Neural progenitor cell (in vitro differentiated cells): ENCODE measurements around the gene MAPK10. TPM values are rescaled to one million over a fixed set of nuclear protein-coding genes. Genes with fewer than 3 reads are reported as not detected.
A peak's percentile ranks its signal among the peaks of the same experiment; 100 is the strongest.

Experiments
- DNase-seq: peaks from one replicate; pipeline ENCODE4 v3.0.0-alpha.2; 2016; ENCODE audit warnings: low spot score
- H2AFZ ChIP-seq: fragments of 200-600 bp; sonication (generic); replicated peaks from 2 replicates; pipeline ENCODE4 v1.6.1; 2016; ENCODE audit warnings: antibody characterized with exemption
- H3F3A ChIP-seq: fragments of 200-600 bp; sonication (generic); 2 replicates; pipeline ENCODE4 v1.6.1; 2016; ENCODE audit warnings: antibody characterized with exemption, low read depth
- H3K27ac ChIP-seq: fragments of 200-600 bp; sonication (generic); 2 replicates; pipeline ENCODE4 v1.5.1; 2016; ENCODE audit warnings: mild to moderate bottlenecking
- H3K27me3 ChIP-seq: fragments of 200-600 bp; sonication (generic); 2 replicates; pipeline ENCODE4 v1.6.1; 2016; ENCODE audit warnings: mild to moderate bottlenecking, moderate library complexity
- H3K36me3 ChIP-seq: fragments of 200-600 bp; sonication (generic); 2 replicates; pipeline ENCODE4 v1.5.1; 2016
- H3K4me1 ChIP-seq: fragments of 200-600 bp; sonication (generic); 2 replicates; pipeline ENCODE4 v1.6.1; 2016; ENCODE audit warnings: mixed run types
- H3K4me2 ChIP-seq: fragments of 200-600 bp; sonication (generic); 2 replicates; pipeline ENCODE4 v1.6.1; 2016
- H3K4me3 ChIP-seq: fragments of 200-600 bp; sonication (generic); 2 replicates; pipeline ENCODE4 v1.5.1; 2016
- H3K79me2 ChIP-seq: fragments of 200-600 bp; sonication (generic); 2 replicates; pipeline ENCODE4 v1.6.1; 2016; ENCODE audit warnings: low read depth
- H3K9ac ChIP-seq: fragments of 200-600 bp; sonication (generic); 2 replicates; pipeline ENCODE4 v1.6.1; 2016
- H3K9me3 ChIP-seq: fragments of 200-600 bp; sonication (generic); 2 replicates; pipeline ENCODE4 v1.5.1; 2016; ENCODE audit warnings: low read depth
- H4K20me1 ChIP-seq: fragments of 200-600 bp; sonication (generic); 2 replicates; pipeline ENCODE4 v1.6.1; 2016; ENCODE audit warnings: low read depth
- H3K27ac Mint-ChIP-seq: 3 replicates; pipeline ENCODE4 v1.8.0; 2021; ENCODE audit warnings: mixed read lengths
- H3K27me3 Mint-ChIP-seq: 2 replicates; pipeline ENCODE4 v1.8.0; 2022; ENCODE audit warnings: low read depth, mild to moderate bottlenecking, inconsistent platforms, moderate library complexity, mixed read lengths; ENCODE audit not compliant: insufficient read depth
- H3K36me3 Mint-ChIP-seq: 3 replicates; pipeline ENCODE4 v1.8.0; 2021; ENCODE audit warnings: mixed read lengths
- H3K4me1 Mint-ChIP-seq: 3 replicates; pipeline ENCODE4 v1.8.0; 2021; ENCODE audit warnings: mixed read lengths
- H3K4me3 Mint-ChIP-seq: 3 replicates; pipeline ENCODE4 v1.8.0; 2021; ENCODE audit warnings: mild to moderate bottlenecking, moderate library complexity, mixed read lengths
- H3K9me3 Mint-ChIP-seq: 3 replicates; pipeline ENCODE4 v1.8.0; 2020; ENCODE audit warnings: mixed read lengths
- EZH2 ChIP-seq: fragments of 200-600 bp; sonication (generic); IDR thresholded peaks from 2 replicates; pipeline ENCODE4 v1.6.1; 2017; ENCODE audit warnings: antibody characterized with exemption, mild to moderate bottlenecking, moderate library complexity
- EZH2phosphoT487 ChIP-seq: fragments of 200-600 bp; sonication (generic); IDR thresholded peaks from 2 replicates; pipeline ENCODE4 v1.6.1; 2017; ENCODE audit warnings: antibody characterized with exemption
- total RNA-seq: library from RNA; depleted of rRNA; stranded (reverse); fragments of >200 nt; gene quantifications from 2 replicates; pipeline ENCODE4 v1.2.3, GENCODE V29; 2015; ENCODE audit warnings: low replicate concordance
- TF ChIP-seq, protein P1 (sequence below): fragments of 200-600 bp; sonication (generic); IDR thresholded peaks from 2 replicates; pipeline ENCODE4 v1.5.1; 2017; ENCODE audit warnings: antibody characterized with exemption, mild to moderate bottlenecking

The MAPK10 gene
- total RNA-seq, 1 donor from 2014 or later: 383 TPM

DNA sequence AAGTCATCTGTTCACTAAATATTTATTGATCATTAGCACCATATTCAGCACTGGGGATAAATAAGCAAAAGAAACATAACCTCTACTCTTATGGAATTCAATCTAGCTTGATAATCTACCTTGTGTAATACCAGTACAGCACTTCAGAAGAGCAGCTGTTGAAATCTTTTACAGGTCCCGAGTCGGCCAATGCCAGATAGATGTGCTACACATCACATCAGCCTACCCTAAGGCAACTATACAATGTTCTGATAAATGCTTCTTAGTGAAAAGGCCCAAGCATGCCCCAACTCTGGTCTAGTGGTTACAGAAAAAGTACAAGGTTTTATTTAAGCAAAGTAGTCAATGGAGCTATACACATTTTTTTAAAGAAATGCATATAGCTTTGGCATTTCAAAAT, 68.7 kb downstream of the MAPK10 start:
- Histone ChIP-seq H3K4me1 (peaks cover 18% of the 10 kb centered on the region), H3K9ac (no peak overlapping the region), H3F3A (peaks cover 3% of the 10 kb centered on the region), H4K20me1 (peaks cover 13% of the 10 kb centered on the region), H3K4me3 (no peak overlapping the region), H2AFZ (no peak overlapping the region), H3K4me2 (no peak overlapping the region), H3K27me3 (no peaks in the 10 kb centered on the region), H3K36me3 (no peaks in the 10 kb centered on the region), H3K27ac (no peak overlapping the region), H3K9me3 (no peaks in the 10 kb centered on the region), H3K79me2 (peaks cover 94% of the 10 kb centered on the region)
- no peak for DNase-seq
- no peak overlapping the region for H3K4me3 Mint-ChIP-seq
- H3K27ac Mint-ChIP-seq: no peak overlapping the region
- no peak for TF ChIP-seq EZH2phosphoT487
- no peak for TF ChIP-seq EZH2
- TF ChIP-seq, protein P1, sequence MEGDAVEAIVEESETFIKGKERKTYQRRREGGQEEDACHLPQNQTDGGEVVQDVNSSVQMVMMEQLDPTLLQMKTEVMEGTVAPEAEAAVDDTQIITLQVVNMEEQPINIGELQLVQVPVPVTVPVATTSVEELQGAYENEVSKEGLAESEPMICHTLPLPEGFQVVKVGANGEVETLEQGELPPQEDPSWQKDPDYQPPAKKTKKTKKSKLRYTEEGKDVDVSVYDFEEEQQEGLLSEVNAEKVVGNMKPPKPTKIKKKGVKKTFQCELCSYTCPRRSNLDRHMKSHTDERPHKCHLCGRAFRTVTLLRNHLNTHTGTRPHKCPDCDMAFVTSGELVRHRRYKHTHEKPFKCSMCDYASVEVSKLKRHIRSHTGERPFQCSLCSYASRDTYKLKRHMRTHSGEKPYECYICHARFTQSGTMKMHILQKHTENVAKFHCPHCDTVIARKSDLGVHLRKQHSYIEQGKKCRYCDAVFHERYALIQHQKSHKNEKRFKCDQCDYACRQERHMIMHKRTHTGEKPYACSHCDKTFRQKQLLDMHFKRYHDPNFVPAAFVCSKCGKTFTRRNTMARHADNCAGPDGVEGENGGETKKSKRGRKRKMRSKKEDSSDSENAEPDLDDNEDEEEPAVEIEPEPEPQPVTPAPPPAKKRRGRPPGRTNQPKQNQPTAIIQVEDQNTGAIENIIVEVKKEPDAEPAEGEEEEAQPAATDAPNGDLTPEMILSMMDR: no peak
- no peaks in the 10 kb centered on the region for H3K27me3 Mint-ChIP-seq
- peaks cover 4% of the 10 kb centered on the region for H3K4me1 Mint-ChIP-seq
- no peaks in the 10 kb centered on the region for H3K9me3 Mint-ChIP-seq
- H3K36me3 Mint-ChIP-seq: peaks cover 20% of the 10 kb centered on the region

GRCh38 chr4:86286726-86287125, 73.1 kb downstream of the MAPK10 start:
- peaks cover 3% of the 10 kb centered on the region for H3K36me3 Mint-ChIP-seq
- TF ChIP-seq, protein P1: no peak
- no peak for TF ChIP-seq EZH2
- TF ChIP-seq EZH2phosphoT487: no peak

DNA sequence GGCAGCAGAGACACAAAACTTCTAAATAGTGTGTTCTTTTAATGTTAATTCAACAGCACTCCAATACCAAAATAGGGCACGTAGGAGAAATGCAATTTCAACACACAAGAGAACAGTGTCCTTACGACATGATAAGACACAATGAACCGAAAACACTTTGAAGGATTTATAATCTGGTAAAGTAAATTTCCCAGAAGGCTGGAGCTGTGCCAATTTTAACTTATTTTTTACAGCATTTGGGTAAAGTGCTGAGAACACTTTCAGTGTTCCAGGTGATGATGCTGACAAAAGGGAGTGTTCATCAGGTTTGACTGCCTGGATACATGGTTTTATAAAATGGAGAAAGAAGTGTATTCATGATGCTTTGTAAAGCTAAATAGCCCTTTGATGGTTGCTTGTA, 76.5 kb downstream of the MAPK10 start:
- no peak overlapping the region for H3K27ac Mint-ChIP-seq

More at GRCh38 chr4:86286726-86287125, 73.1 kb downstream of the MAPK10 start:
- Mint-ChIP-seq H3K4me1 (no peaks in the 10 kb centered on the region), H3K27me3 (no peaks in the 10 kb centered on the region), H3K27ac (no peak overlapping the region), H3K9me3 (no peaks in the 10 kb centered on the region), H3K4me3 (no peak overlapping the region)
- Histone ChIP-seq H3K4me3 (no peak overlapping the region), H4K20me1 (peaks cover 4% of the 10 kb centered on the region), H3F3A (peaks cover 13% of the 10 kb centered on the region), H3K9ac (no peak overlapping the region), H3K4me2 (no peak overlapping the region), H2AFZ (no peak overlapping the region), H3K4me1 (peaks cover 24% of the 10 kb centered on the region), H3K27me3 (no peaks in the 10 kb centered on the region), H3K27ac (peak overlapping the region; percentile 2), H3K9me3 (no peaks in the 10 kb centered on the region), H3K36me3 (no peaks in the 10 kb centered on the region), H3K79me2 (peaks cover 96% of the 10 kb centered on the region)
- no peak for DNase-seq

More for the DNA sequence above, 76.5 kb downstream of the MAPK10 start:
- Histone ChIP-seq H3K4me1 (peaks cover 56% of the 10 kb centered on the region), H3K4me3 (no peak overlapping the region), H3K27me3 (no peaks in the 10 kb centered on the region), H4K20me1 (no peaks in the 10 kb centered on the region), H2AFZ (no peak overlapping the region), H3K4me2 (no peak overlapping the region), H3K79me2 (peaks cover 97% of the 10 kb centered on the region), H3K36me3 (peaks cover 6% of the 10 kb centered on the region), H3K9ac (no peak overlapping the region), H3K9me3 (no peaks in the 10 kb centered on the region), H3K27ac (peak overlapping the region; percentile 42), H3F3A (peaks cover 42% of the 10 kb centered on the region)
- Mint-ChIP-seq H3K27me3 (no peaks in the 10 kb centered on the region), H3K4me3 (no peak overlapping the region), H3K4me1 (peaks cover 4% of the 10 kb centered on the region), H3K9me3 (peaks cover 6% of the 10 kb centered on the region), H3K36me3 (peaks cover 5% of the 10 kb centered on the region)
- no peak for TF ChIP-seq EZH2
- TF ChIP-seq, protein P1: no peak
- no peak for TF ChIP-seq EZH2phosphoT487
- no peak for DNase-seq
